HEK293 (cell line): Measurements from ENCODE around the gene ANKRD60.

Experiments used
- CTCF ChIA-PET: fragments of 350-600 bp; formaldehyde crosslinking; extraction: SDS; loops from one replicate; lab custom pipeline; 2021; ENCODE audit warnings: antibody characterized with exemption; lab: Yijun Ruan, JAX
- POLR2A ChIA-PET: fragments of 300-600 bp; formaldehyde crosslinking; extraction: SDS; loops from one replicate; lab custom pipeline; 2020; ENCODE audit warnings: antibody characterized with exemption, inconsistent platforms; lab: Yijun Ruan, JAX
- H3K27ac ChIP-seq: fragments of 200-500 bp; sonication (Bioruptor generic); 2 replicates; pipeline ENCODE4 v1.5.1; 2014; ENCODE audit warnings: low read depth, low read length, control low read depth, inconsistent platforms; ENCODE audit errors: extremely low read depth
- H3K36me3 ChIP-seq, 2 experiments: fragments of 200-500 bp in 1 of 2; sonication (Bioruptor generic) in 1 of 2; 1 replicate in 1 of 2; 2 replicates in 1 of 2; pipeline ENCODE4 v1.5.1; 2014 to 2017; ENCODE audit warnings: inconsistent platforms in 2 of 2, low read length in 2 of 2; ENCODE audit not compliant: control insufficient read depth in 2 of 2, insufficient read depth in 1 of 2
- H3K4me1 ChIP-seq: fragments of 200-500 bp; sonication (Bioruptor generic); 2 replicates; pipeline ENCODE4 v1.5.1; 2014; ENCODE audit warnings: mild to moderate bottlenecking, low read length, inconsistent platforms; ENCODE audit not compliant: control insufficient read depth, insufficient read depth
- H3K4me3 ChIP-seq: 2 replicates; pipeline ENCODE4 v1.5.1; 2011; ENCODE audit warnings: low read depth, mild to moderate bottlenecking, control low read depth, low read length, moderate library complexity
- H3K9me3 ChIP-seq: fragments of 200-500 bp; sonication (Bioruptor generic); 2 replicates; pipeline ENCODE4 v1.5.1; 2014; ENCODE audit warnings: low read depth, low read length, inconsistent platforms; ENCODE audit not compliant: control insufficient read depth, insufficient read depth
- GLIS2 ChIP-seq: fragments of 450-650 bp; formaldehyde crosslinking; IDR thresholded peaks from 2 replicates; pipeline ENCODE4 v1.5.1; 2016; ENCODE audit warnings: missing biosample characterization, missing genetic modification characterization
- KLF16 ChIP-seq: fragments of 450-650 bp; formaldehyde crosslinking; IDR thresholded peaks from 2 replicates; pipeline ENCODE4 v1.5.1; 2017; ENCODE audit warnings: missing biosample characterization, missing genetic modification characterization
- TRIM28 ChIP-seq: IDR thresholded peaks from 2 replicates; pipeline ENCODE4 v1.6.1; 2011; ENCODE audit warnings: low read length, control low read depth, borderline replicate concordance
- ZFP69B ChIP-seq: fragments of 450-650 bp; formaldehyde crosslinking; IDR thresholded peaks from 2 replicates; pipeline ENCODE4 v1.5.1; 2016; ENCODE audit warnings: missing biosample characterization, missing genetic modification characterization
- ZNF174 ChIP-seq: fragments of 450-650 bp; formaldehyde crosslinking; IDR thresholded peaks from 2 replicates; pipeline ENCODE4 v1.5.0; 2017; ENCODE audit warnings: missing biosample characterization, mild to moderate bottlenecking, missing genetic modification characterization
- ZNF274 ChIP-seq, 2 experiments: fragments of 200-500 bp in 1 of 2; fragments of 450-650 bp in 1 of 2; sonication (Bioruptor generic) in 1 of 2; formaldehyde crosslinking in 1 of 2; IDR thresholded peaks; 2 replicates each; pipeline versions ENCODE4 v1.5.1 to v1.6.1; 2014 to 2016; ENCODE audit warnings: borderline replicate concordance in 1 of 2, inconsistent platforms in 1 of 2, low read length in 1 of 2, missing biosample characterization in 1 of 2, missing genetic modification characterization in 1 of 2
- ZNF341 ChIP-seq: fragments of 450-650 bp; formaldehyde crosslinking; IDR thresholded peaks from 2 replicates; pipeline ENCODE4; 2016; ENCODE audit warnings: low read depth, missing biosample characterization, missing genetic modification characterization
- ZNF501 ChIP-seq: fragments of 450-650 bp; formaldehyde crosslinking; IDR thresholded peaks from 2 replicates; pipeline ENCODE4 v1.5.1; 2016; ENCODE audit warnings: missing biosample characterization, missing genetic modification characterization
- ZNF530 ChIP-seq: fragments of 450-650 bp; formaldehyde crosslinking; IDR thresholded peaks from 2 replicates; pipeline ENCODE4 v1.5.1; 2016; ENCODE audit warnings: low read depth, missing biosample characterization, missing genetic modification characterization
- ZNF571 ChIP-seq: fragments of 450-650 bp; formaldehyde crosslinking; IDR thresholded peaks from 2 replicates; pipeline ENCODE4 v1.5.0; 2017; ENCODE audit warnings: missing biosample characterization, missing genetic modification characterization
- ZNF654 ChIP-seq: fragments of 450-650 bp; formaldehyde crosslinking; IDR thresholded peaks from 2 replicates; pipeline ENCODE4 v1.5.1; 2016; ENCODE audit warnings: low read depth, missing biosample characterization, missing genetic modification characterization
- ZNF701 ChIP-seq: fragments of 450-650 bp; formaldehyde crosslinking; IDR thresholded peaks from 2 replicates; pipeline ENCODE4 v1.5.1; 2016; ENCODE audit warnings: missing biosample characterization, missing genetic modification characterization
- ZSCAN16 ChIP-seq: fragments of 450-650 bp; formaldehyde crosslinking; IDR thresholded peaks from 2 replicates; pipeline ENCODE4 v1.5.1; 2016; ENCODE audit warnings: missing biosample characterization, missing genetic modification characterization
- ZSCAN23 ChIP-seq: fragments of 450-650 bp; formaldehyde crosslinking; IDR thresholded peaks from 2 replicates; pipeline ENCODE4 v1.5.1; 2016; ENCODE audit warnings: missing biosample characterization, missing genetic modification characterization
- TF ChIP-seq, protein P1 (sequence below): fragments of 450-650 bp; formaldehyde crosslinking; IDR thresholded peaks from 2 replicates; pipeline ENCODE4 v1.5.1; 2016; ENCODE audit warnings: missing biosample characterization, missing genetic modification characterization
- TF ChIP-seq, protein P2 (sequence below): fragments of 450-650 bp; formaldehyde crosslinking; IDR thresholded peaks from 2 replicates; pipeline ENCODE4 v1.5.1; 2016; ENCODE audit warnings: missing biosample characterization, missing genetic modification characterization
- TF ChIP-seq, protein P3 (sequence below): fragments of 450-650 bp; formaldehyde crosslinking; IDR thresholded peaks from 2 replicates; pipeline ENCODE4 v1.5.1; 2016; ENCODE audit warnings: missing biosample characterization, missing genetic modification characterization

ANKRD60 gene

DNA sequence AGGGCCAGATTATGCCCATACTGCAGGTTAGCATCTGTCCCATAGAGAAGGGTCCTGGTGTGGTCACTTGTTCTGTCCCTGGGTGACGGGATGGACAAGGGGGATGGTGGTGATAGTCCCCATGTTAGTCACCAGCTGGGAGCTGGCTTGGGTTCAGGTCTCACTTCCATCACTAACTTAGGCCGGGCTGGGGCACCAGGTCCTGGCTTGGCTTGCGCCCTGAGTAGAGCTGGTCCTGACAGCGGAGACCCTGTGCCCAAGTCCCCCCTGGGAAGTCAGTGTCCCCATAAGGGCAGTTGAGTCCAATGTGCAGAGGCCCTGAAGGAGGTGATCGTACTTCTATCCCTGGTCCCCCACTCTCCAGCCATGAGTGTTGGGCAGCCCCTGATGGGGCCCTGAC lies 52.6 kb downstream of the ANKRD60 start:
- no peak overlapping the region for H3K27ac ChIP-seq
- no peaks in the 10 kb centered on the region for H3K4me1 ChIP-seq
- ChIA-PET POLR2A (no interaction called here), CTCF (interaction anchor here (1.4 kb wide), 1 partner anchor 554 kb away, joined by 3 read pairs; no protein-coding TSS in a partner anchor)
- no peaks in the 10 kb centered on the region for H3K36me3 ChIP-seq
- TF ChIP-seq ZNF174 (tag by site-specific recombination) (no peak), ZNF530 (tag by site-specific recombination) (no peak), ZSCAN23 (tag by site-specific recombination) (no peak), ZFP69B (no peak)
- TF ChIP-seq, protein P1, sequence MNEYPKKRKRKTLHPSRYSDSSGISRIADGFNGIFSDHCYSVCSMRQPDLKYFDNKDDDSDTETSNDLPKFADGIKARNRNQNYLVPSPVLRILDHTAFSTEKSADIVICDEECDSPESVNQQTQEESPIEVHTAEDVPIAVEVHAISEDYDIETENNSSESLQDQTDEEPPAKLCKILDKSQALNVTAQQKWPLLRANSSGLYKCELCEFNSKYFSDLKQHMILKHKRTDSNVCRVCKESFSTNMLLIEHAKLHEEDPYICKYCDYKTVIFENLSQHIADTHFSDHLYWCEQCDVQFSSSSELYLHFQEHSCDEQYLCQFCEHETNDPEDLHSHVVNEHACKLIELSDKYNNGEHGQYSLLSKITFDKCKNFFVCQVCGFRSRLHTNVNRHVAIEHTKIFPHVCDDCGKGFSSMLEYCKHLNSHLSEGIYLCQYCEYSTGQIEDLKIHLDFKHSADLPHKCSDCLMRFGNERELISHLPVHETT (tag by site-specific recombination) = no peak
- no peaks in the 10 kb centered on the region for H3K9me3 ChIP-seq
- H3K4me3 ChIP-seq = no peak overlapping the region

DNA sequence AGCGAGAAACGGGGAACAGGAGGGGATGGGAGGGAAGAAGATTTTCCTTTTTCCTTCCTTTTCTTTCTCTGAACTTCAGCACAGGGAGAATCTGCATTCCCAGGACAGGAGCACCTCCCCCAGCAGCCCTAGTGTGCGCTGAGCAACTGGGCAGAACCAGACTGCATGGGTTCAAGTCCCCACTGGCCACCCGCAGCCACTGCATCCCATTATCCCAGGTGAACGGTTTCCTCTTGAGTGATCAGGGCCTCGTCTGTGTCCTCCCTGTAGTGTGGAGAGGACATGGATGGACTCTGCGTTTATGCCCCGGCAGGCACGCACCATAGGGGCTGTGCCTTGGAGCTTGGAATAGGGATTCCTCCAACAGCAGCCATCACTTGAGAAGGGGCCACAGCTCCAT lies 53.0 kb downstream of the ANKRD60 start:
- no peaks in the 10 kb centered on the region for H3K9me3 ChIP-seq
- no peaks in the 10 kb centered on the region for H3K4me1 ChIP-seq
- TF ChIP-seq ZNF274 (IDR thresholded peaks at IDR 0.05; ENCODE audit: low read length) = no peak
- TF ChIP-seq ZNF274 (tag by site-specific recombination; IDR thresholded peaks at IDR 0.05; ENCODE audit: borderline replicate concordance) = no peak
- TF ChIP-seq GLIS2 (tag by site-specific recombination) = no peak
- TF ChIP-seq, protein P2, sequence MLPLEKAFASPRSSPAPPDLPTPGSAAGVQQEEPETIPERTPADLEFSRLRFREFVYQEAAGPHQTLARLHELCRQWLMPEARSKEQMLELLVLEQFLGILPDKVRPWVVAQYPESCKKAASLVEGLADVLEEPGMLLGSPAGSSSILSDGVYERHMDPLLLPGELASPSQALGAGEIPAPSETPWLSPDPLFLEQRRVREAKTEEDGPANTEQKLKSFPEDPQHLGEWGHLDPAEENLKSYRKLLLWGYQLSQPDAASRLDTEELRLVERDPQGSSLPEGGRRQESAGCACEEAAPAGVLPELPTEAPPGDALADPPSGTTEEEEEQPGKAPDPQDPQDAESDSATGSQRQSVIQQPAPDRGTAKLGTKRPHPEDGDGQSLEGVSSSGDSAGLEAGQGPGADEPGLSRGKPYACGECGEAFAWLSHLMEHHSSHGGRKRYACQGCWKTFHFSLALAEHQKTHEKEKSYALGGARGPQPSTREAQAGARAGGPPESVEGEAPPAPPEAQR (tag by site-specific recombination) = no peak
- TF ChIP-seq ZNF571 = no peak
- no peak for TF ChIP-seq KLF16 (tag by site-specific recombination)
- ChIA-PET CTCF (no interaction called here), POLR2A (no interaction called here)
- no peaks in the 10 kb centered on the region for H3K36me3 ChIP-seq
- H3K4me3 ChIP-seq = no peak overlapping the region
- no peak overlapping the region for H3K27ac ChIP-seq

DNA sequence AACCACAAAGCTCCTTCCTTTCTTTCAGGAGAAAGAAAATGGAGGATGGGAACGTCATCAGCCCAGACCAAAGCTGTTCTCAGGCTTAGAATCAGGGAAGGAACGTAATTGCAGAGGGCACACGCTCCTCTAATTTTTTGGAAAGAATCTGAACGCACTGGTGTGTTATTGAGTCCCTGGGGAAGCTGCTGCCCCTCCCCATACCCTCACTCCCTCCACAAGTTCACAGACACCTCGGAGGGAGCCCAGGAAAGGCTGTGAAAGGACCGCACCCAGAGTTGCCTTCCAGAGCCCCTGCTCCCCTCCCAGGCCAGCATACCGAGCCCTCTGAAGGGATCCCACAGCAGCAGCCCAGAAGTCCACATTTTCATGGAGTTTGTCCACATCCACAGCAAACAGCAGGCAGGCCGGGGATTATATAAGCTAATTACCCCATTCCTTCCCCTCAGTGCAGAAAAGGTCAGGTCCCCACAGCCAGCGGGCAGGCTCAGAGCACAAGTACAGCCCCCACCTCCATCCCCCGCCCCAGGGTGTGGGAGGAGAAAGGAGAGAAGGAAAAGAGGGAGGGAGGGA lies 53.7 kb downstream of the ANKRD60 start:
- ChIA-PET POLR2A (no interaction called here), CTCF (interaction anchor here (0.6 to 0.7 kb wide), 3 partner anchors 50 to 578 kb away, joined by 3 read pairs; no protein-coding TSS in a partner anchor)

DNA sequence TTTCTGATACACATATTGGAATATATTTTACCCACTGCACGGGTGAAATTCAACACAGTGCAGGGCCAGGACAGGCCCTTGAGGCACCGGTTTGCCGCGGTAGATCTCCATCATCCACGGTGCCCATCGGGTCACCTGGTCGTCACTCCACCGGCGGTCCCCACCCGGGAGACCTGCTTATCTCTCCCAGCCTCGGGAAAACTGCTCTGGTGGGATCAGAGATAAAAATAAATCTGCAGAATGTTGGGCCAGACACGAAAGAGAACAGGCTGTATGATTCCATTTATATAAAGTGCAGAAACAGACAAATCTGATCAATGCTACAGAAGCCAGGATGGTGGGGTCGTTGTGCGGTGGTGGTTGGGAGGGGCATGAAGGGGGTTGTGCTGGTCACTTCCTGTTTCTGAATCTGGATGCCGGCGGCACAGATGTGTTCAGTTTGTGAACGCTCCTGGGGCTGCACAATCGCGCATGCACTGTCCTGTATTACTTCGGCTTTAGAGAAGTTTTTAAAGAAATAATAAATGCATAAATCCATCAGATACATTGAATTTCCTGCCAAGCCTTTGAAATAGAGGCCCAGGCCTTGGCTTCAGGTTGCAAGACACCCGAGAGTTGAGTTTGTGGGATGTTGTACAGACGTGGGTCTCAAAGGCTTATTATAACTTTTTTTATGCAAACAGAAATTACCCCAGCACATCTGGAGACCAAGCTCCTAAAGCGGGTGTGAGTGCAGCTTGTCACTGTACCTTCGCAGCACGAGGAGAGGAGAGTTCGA lies 54.3 kb downstream of the ANKRD60 start:
- Histone ChIP-seq H3K36me3 (no peaks in the 10 kb centered on the region), H3K4me3 (no peak overlapping the region), H3K4me1 (no peaks in the 10 kb centered on the region), H3K27ac (no peak overlapping the region), H3K9me3 (no peaks in the 10 kb centered on the region)
- POLR2A ChIA-PET = no interaction called here
- CTCF ChIA-PET = interaction anchor here (0.6 to 0.7 kb wide), 4 partner anchors 49 to 992 kb away, joined by 3 read pairs; no protein-coding TSS in a partner anchor
- TF ChIP-seq, protein P3, sequence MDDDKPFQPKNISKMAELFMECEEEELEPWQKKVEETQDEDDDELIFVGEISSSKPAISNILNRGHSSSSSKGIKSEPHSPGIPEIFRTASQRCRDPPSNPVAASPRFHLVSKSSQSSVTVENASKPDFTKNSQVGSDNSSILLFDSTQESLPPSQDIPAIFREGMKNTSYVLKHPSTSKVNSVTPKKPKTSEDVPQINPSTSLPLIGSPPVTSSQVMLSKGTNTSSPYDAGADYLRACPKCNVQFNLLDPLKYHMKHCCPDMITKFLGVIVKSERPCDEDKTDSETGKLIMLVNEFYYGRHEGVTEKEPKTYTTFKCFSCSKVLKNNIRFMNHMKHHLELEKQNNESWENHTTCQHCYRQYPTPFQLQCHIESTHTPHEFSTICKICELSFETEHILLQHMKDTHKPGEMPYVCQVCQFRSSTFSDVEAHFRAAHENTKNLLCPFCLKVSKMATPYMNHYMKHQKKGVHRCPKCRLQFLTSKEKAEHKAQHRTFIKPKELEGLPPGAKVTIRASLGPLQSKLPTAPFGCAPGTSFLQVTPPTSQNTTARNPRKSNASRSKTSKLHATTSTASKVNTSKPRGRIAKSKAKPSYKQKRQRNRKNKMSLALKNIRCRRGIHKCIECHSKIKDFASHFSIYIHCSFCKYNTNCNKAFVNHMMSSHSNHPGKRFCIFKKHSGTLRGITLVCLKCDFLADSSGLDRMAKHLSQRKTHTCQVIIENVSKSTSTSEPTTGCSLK = no peak

More for the DNA sequence above, 53.7 kb downstream of the ANKRD60 start:
- Histone ChIP-seq H3K9me3 (no peaks in the 10 kb centered on the region), H3K4me3 (no peak overlapping the region), H3K27ac (no peak overlapping the region), H3K4me1 (no peaks in the 10 kb centered on the region), H3K36me3 (no peaks in the 10 kb centered on the region)
- no peak for TF ChIP-seq ZNF341 (tag by site-specific recombination)
- no peak for TF ChIP-seq ZSCAN16 (tag by site-specific recombination)
- TF ChIP-seq ZNF501 = no peak
- no peak for TF ChIP-seq ZNF701 (tag by site-specific recombination)
- TF ChIP-seq ZNF654 (tag by site-specific recombination) = no peak
- no peak for TF ChIP-seq TRIM28
